Endothelial cell of umbilical vein (primary cell): ENCODE measurements around the gene DBX1. TPM values are rescaled to one million over a fixed set of nuclear protein-coding genes. Genes with fewer than 3 reads are reported as not detected.
"Not testable (repeated sequence)": the region's sequence is repeated elsewhere in the genome, so short reads cannot be mapped to it uniquely, and the experiment has no call there.

Source experiments
- BruUV-seq: library from RNA; stranded (reverse); fragments of 400-500 nt; replicated peaks from 2 replicates; lab custom pipeline; 2021; lab: Mats Ljungman, UMichigan
- CTCF ChIA-PET: fragments of 300-600, 350-600 bp; sonication (Branson Sonifier 250); formaldehyde crosslinking; loops from one replicate; lab custom pipeline; 2021; ENCODE audit warnings: antibody characterized with exemption, inconsistent platforms; lab: Charles Lee
- POLR2A ChIA-PET: fragments of 300-600, 350-600 bp; sonication (Branson Sonifier 250); formaldehyde crosslinking; loops from one replicate; lab custom pipeline; 2021; ENCODE audit warnings: antibody characterized with exemption, inconsistent platforms; lab: Charles Lee
- DNase-seq: peaks from one replicate; pipeline ENCODE4 v3.0.0-alpha.2; 2011; ENCODE audit warnings: low read depth, low spot score
- FAIRE-seq: peaks from 2 replicates; lab custom pipeline; 2011; peaks lifted over from hg19 to GRCh38; lab: Jason Lieb, UNC
- H2AFZ ChIP-seq: 2 replicates; pipeline ENCODE4 v1.6.0; 2012; ENCODE audit warnings: low read depth, low read length, control low read depth, inconsistent platforms
- H3K27ac ChIP-seq: 2 replicates; pipeline ENCODE4 v1.5.1; 2011; ENCODE audit warnings: low read depth, mild to moderate bottlenecking, control low read depth, low read length, moderate library complexity; ENCODE audit not compliant: insufficient read depth
- H3K27me3 ChIP-seq, 2 experiments: 2 replicates each; pipeline versions ENCODE4 v1.6.0 to v1.6.1; 2011; ENCODE audit warnings: low read length in 2 of 2, mixed read lengths in 1 of 2; ENCODE audit not compliant: control insufficient read depth in 2 of 2, insufficient read depth in 2 of 2
- H3K36me3 ChIP-seq, 2 experiments: 2 replicates in 1 of 2; 3 replicates in 1 of 2; pipeline ENCODE4 v1.5.1; 2011; ENCODE audit warnings: low read length in 2 of 2, mild to moderate bottlenecking in 1 of 2, moderate library complexity in 1 of 2; ENCODE audit not compliant: control insufficient read depth in 2 of 2, insufficient read depth in 2 of 2; ENCODE audit errors: extremely low read depth in 1 of 2
- H3K4me1 ChIP-seq: 3 replicates; pipeline ENCODE4 v1.5.1; 2011; ENCODE audit warnings: mild to moderate bottlenecking, low read length; ENCODE audit not compliant: control insufficient read depth, insufficient read depth; ENCODE audit errors: extremely low read depth
- H3K4me2 ChIP-seq: 2 replicates; pipeline ENCODE4 v1.6.1; 2011; ENCODE audit warnings: low read length, control low read depth, mixed read lengths; ENCODE audit not compliant: insufficient read depth
- H3K4me3 ChIP-seq, 3 experiments: fragments of 200-600 bp in 1 of 3; sonication (generic), shearing (Covaris generic) in 1 of 3; replicated peaks in 1 of 3; 2 replicates each; pipeline ENCODE4 v1.5.1; 2011 to 2016; ENCODE audit warnings: control low read depth in 3 of 3, low read length in 3 of 3, mild to moderate bottlenecking in 2 of 3, inconsistent platforms in 1 of 3, low read depth in 1 of 3, moderate library complexity in 1 of 3; ENCODE audit not compliant: insufficient read depth in 1 of 3
- H3K79me2 ChIP-seq: 2 replicates; pipeline ENCODE4 v1.6.0; 2012; ENCODE audit warnings: low read length, inconsistent platforms; ENCODE audit not compliant: control insufficient read depth, insufficient read depth
- H3K9ac ChIP-seq: replicated peaks from 2 replicates; pipeline ENCODE3; 2011; ENCODE audit warnings: low read length, control low read depth; ENCODE audit not compliant: insufficient read depth; ENCODE audit errors: extremely low read depth
- H3K9me1 ChIP-seq: replicated peaks from 3 replicates; pipeline ENCODE4 v1.6.0; 2011; ENCODE audit warnings: mild to moderate bottlenecking, low read length; ENCODE audit not compliant: control insufficient read depth, insufficient read depth; ENCODE audit errors: extremely low read depth
- H3K9me3 ChIP-seq: replicated peaks from 2 replicates; pipeline ENCODE4 v1.5.1; 2012; ENCODE audit warnings: low read length, inconsistent platforms; ENCODE audit not compliant: control insufficient read depth, insufficient read depth
- H4K20me1 ChIP-seq: replicated peaks from 2 replicates; pipeline ENCODE3; 2011; ENCODE audit warnings: mild to moderate bottlenecking, low read length; ENCODE audit not compliant: control insufficient read depth, insufficient read depth; ENCODE audit errors: extremely low read depth
- CTCF ChIP-seq, 2 donors: IDR thresholded peaks; 1 replicate in 1 of 2; 2 replicates in 1 of 2; pipeline ENCODE4 v1.5.1; 2011; ENCODE audit warnings: low read length in 2 of 2, mild to moderate bottlenecking in 2 of 2, moderate library complexity in 2 of 2, control low read depth in 1 of 2, inconsistent platforms in 1 of 2, low read depth in 1 of 2; ENCODE audit not compliant: insufficient read depth in 1 of 2; ENCODE audit errors: extremely low read depth in 1 of 2
- EZH2 ChIP-seq: IDR thresholded peaks from 2 replicates; pipeline ENCODE4 v1.6.1; 2012; ENCODE audit warnings: borderline replicate concordance, low read depth, mild to moderate bottlenecking, moderate library complexity, low read length, inconsistent platforms; ENCODE audit not compliant: severe bottlenecking
- FOS ChIP-seq: IDR thresholded peaks from 2 replicates; pipeline ENCODE4 v1.6.1; 2011; ENCODE audit warnings: mild to moderate bottlenecking, low read length, moderate library complexity, borderline replicate concordance; ENCODE audit not compliant: insufficient read depth
- GATA2 ChIP-seq: IDR thresholded peaks from 2 replicates; pipeline ENCODE4 v1.7.0; 2011; ENCODE audit warnings: low read depth, mild to moderate bottlenecking, moderate library complexity, mixed read lengths, low read length; ENCODE audit not compliant: insufficient read length, insufficient read depth
- JUN ChIP-seq: IDR thresholded peaks from 2 replicates; pipeline ENCODE4 v1.6.1; 2011; ENCODE audit warnings: borderline replicate concordance, low read depth; ENCODE audit not compliant: insufficient read length, insufficient read depth
- MAX ChIP-seq: IDR thresholded peaks from 2 replicates; pipeline ENCODE4 v1.6.1; 2011; ENCODE audit not compliant: insufficient read depth, insufficient read length
- MYC ChIP-seq: IDR thresholded peaks from one replicate; pipeline ENCODE4 v1.6.1; 2011; ENCODE audit warnings: mild to moderate bottlenecking, low read depth, low read length
- POLR2A ChIP-seq: IDR thresholded peaks from 2 replicates; pipeline ENCODE4 v1.6.1; 2012; ENCODE audit warnings: low read depth, mild to moderate bottlenecking, control low read depth, low read length
- POLR2AphosphoS5 ChIP-seq: IDR thresholded peaks from 2 replicates; pipeline ENCODE4 v1.6.1; 2012; ENCODE audit warnings: low read depth, mild to moderate bottlenecking, control low read depth, low read length, moderate library complexity; ENCODE audit not compliant: insufficient read depth
- dilution Hi-C: fragments of 300-500 bp; cut with MboI; formaldehyde crosslinking; loops from one replicate; pipeline ENCODE4 v1.15.0; 2019; ENCODE audit warnings: low sequenced_read_pairs; ENCODE audit not compliant: extremely low pct_ligation_motif_present
- intact Hi-C: fragments of 100-400 bp; cut with micrococcal nuclease; formaldehyde crosslinking; loops from one replicate; pipeline ENCODE4 v1.10.0; 2022
- polyA plus RNA-seq, 4 experiments: library from polyadenylated mRNA; depleted of rRNA in 3 of 4; stranded (reverse) in 3 of 4; unstranded in 1 of 4; fragments of >200 nt; gene quantifications; 2 replicates each; pipeline versions ENCODE4 v1.2.1 to v1.2.3, GENCODE V29; 2011 to 2012; ENCODE audit warnings: missing spikeins in 1 of 4
- total RNA-seq: library from RNA; stranded (reverse); gene quantifications from 2 replicates; pipeline ENCODE4 v1.2.3, GENCODE V29; 2021

The DBX1 gene
- total and polyA plus RNA-seq, 2 donors (not counting 3 experiments of a cell fraction or from before 2014, with no cell fraction given) = not detected

GRCh38 chr11:20129665-20130064 is 30.6 kb downstream of the DBX1 start:
- Histone ChIP-seq H3K27ac (no peak overlapping the region), H3K9me1 (no peaks in the 10 kb centered on the region), H3K79me2 (no peaks in the 10 kb centered on the region), H3K9me3 (no peaks in the 10 kb centered on the region), H3K4me1 (peaks cover 4% of the 10 kb centered on the region), H3K4me3 (no peak overlapping the region), H3K36me3 (no peaks in the 10 kb centered on the region), H3K27me3 (no peaks in the 10 kb centered on the region), H2AFZ (no peak overlapping the region), H4K20me1 (no peaks in the 10 kb centered on the region), H3K9ac (no peak overlapping the region), H3K4me2 (no peak overlapping the region)
- BruUV-seq = no TSS peak
- dilution Hi-C loops = no loop called here
- intact Hi-C loops = loop anchor here (5.0 kb wide), 1 partner anchor 313 kb away; no protein-coding TSS in a partner anchor
- CTCF ChIA-PET = interaction anchor here (3.0 to 3.6 kb wide), 5 partner anchors 15 to 481 kb away, joined by 17 to 137 read pairs (median 68); no protein-coding TSS in a partner anchor
- TF ChIP-seq POLR2A (no peak), POLR2AphosphoS5 (no peak), GATA2 (no peak), CTCF (IDR thresholded peaks at IDR 0.05; ENCODE audit: extremely low read depth in 1 of 2, insufficient read depth in 1 of 2, low read depth in 1 of 2, low read length in 2 of 2) (no peak), FOS (no peak), JUN (no peak), MYC (no peak), MAX (no peak), EZH2 (no peak)
- DNase-seq = no peak
- POLR2A ChIA-PET = no interaction called here
- FAIRE-seq = no peak

DNA sequence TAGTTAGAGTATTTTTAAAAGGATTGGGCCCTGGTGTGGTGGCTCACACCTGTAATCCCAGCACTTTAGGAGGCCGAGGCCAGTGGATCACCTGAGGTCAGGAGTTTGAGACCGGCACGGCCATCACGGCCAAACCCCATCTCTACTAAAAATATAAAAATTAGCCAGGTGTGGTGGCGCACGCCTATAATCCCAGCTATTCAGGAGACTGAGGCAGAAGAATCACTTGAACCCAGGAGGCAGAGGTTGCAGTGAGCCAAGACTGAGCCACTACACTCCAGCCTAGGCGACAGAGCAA is 31.8 kb downstream of the DBX1 start:
- H3K27me3 ChIP-seq, H2AFZ ChIP-seq, BruUV-seq, dilution Hi-C loops, DNase-seq, H3K9me1 ChIP-seq, H4K20me1 ChIP-seq, H3K36me3 ChIP-seq, H3K79me2 ChIP-seq, H3K9ac ChIP-seq, FAIRE-seq, H3K4me2 ChIP-seq, H3K27ac ChIP-seq, POLR2A ChIA-PET, H3K9me3 ChIP-seq, H3K4me1 ChIP-seq, H3K4me3 ChIP-seq: not testable (repeated sequence)
- CTCF ChIA-PET = interaction anchor here (0.7 to 3.6 kb wide), 51 partner anchors 9 to 545 kb away, joined by 3 to 137 read pairs (median 5); no protein-coding TSS in a partner anchor
- intact Hi-C loops = loop anchor here (1.0 to 5.0 kb wide), 7 partner anchors 31 to 314 kb away; no protein-coding TSS in a partner anchor
